ENCODE measurements around the gene TICAM1.
A peak's percentile ranks its signal among the peaks of the same experiment; 100 is the strongest.
"Not testable (repeated sequence)": the region's sequence is repeated elsewhere in the genome, so short reads cannot be mapped to it uniquely, and the experiment has no call there.

TICAM1 gene

DNA sequence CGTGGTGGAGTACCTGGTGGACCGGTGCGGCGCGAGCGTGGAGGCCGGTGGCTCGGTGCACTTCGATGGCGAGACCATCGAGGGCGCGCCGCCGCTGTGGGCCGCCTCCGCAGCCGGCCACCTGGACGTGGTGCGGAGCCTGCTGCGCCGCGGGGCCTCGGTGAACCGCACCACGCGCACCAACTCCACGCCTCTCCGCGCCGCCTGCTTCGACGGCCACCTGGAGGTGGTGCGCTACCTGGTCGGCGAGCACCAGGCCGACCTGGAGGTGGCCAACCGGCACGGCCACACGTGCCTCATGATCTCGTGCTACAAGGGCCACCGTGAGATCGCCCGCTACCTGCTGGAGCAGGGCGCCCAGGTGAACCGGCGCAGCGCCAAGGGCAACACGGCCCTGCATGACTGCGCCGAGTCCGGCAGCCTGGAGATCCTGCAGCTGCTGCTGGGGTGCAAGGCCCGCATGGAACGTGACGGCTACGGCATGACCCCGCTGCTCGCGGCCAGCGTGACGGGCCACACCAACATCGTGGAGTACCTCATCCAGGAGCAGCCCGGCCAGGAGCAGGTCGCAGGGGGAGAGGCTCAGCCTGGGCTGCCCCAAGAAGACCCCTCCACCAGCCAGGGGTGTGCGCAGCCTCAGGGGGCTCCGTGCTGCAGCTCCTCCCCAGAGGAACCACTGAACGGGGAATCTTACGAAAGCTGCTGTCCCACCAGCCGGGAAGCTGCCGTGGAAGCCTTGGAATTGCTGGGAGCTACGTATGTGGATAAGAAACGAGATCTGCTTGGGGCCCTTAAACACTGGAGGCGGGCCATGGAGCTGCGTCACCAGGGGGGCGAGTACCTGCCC lies 39.3 kb downstream of the TICAM1 start:
- Histone ChIP-seq H3K27ac (ENCODE audit: insufficient read depth, low read length, poor library complexity, severe bottlenecking) (peak overlapping the region; percentile 91), H3K36me3 (ENCODE audit: control insufficient read depth, insufficient read depth, low read length) (peaks cover 32% of the 10 kb centered on the region), H3K4me1 (ENCODE audit: control insufficient read depth, insufficient read depth, low read length, poor library complexity, severe bottlenecking) (peaks cover 11% of the 10 kb centered on the region), H3K4me3 (ENCODE audit: insufficient read depth, low read depth, low read length, poor library complexity, severe bottlenecking) (peak overlapping the region; percentile 90)
- H3K9me3 ChIP-seq (ENCODE audit: control insufficient read depth, low read length); H3K27me3 ChIP-seq (replicated peaks; ENCODE audit: control insufficient read depth, insufficient read depth, low read length, poor library complexity, severe bottlenecking); DNase-seq: not testable (repeated sequence)

DNA sequence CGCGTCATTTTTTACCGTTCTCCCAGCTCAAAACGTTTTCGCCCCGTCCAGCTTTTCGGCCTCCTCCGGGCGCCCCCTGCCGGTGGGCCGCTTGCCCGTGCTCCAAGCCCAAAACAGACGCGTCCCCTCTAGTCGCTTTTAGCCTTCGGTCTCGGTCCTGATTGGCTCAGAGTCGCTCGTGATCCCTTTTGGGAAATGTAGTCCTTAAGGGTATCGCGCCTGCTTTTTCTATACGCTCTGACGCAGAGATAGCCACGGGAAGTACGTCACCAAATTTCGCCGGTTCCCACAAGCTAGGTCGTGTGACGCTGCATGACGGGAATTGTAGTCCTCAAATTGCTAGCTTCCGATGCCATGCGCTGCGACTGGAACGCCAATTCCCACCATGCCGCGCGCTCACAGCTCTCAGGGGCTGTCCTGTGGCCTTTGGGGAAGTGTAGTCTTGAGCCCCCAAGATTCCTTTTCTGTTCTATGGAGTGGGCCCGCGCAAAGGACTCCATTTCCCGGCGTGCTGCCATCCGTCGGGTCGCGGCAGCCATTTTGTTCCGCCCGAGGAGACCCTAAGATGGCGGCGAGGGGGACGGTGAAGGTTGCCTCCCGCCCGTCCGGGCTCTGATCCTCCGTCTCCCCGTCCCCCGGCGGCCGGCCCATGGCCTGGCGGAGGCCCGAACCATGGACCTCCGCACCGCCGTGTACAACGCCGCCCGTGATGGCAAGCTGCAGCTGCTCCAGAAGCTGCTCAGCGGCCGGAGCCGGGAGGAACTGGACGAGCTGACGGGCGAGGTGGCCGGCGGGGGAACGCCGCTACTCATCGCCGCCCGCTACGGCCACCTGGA lies 40.1 kb downstream of the TICAM1 start, which contains the start of gene FEM1A:
Gene FEM1A, plus strand, starts transcription at position 552 of the 836 bp plus-strand sequence. Its CDS starts 121 bp downstream, at position 673.
- peak; percentile 98 to 99 (median 99) for DNase-seq
- Histone ChIP-seq H3K9me3 (ENCODE audit: control insufficient read depth, low read length) (no peaks in the 10 kb centered on the region), H3K27me3 (replicated peaks; ENCODE audit: control insufficient read depth, insufficient read depth, low read length, poor library complexity, severe bottlenecking) (no peaks in the 10 kb centered on the region), H3K36me3 (ENCODE audit: control insufficient read depth, insufficient read depth, low read length) (peaks cover 27% of the 10 kb centered on the region), H3K4me3 (ENCODE audit: insufficient read depth, low read depth, low read length, poor library complexity, severe bottlenecking) (peak within 1 kb of the TSS; percentile 90), H3K4me1 (ENCODE audit: control insufficient read depth, insufficient read depth, low read length, poor library complexity, severe bottlenecking) (peaks cover 11% of the 10 kb centered on the region), H3K27ac (ENCODE audit: insufficient read depth, low read length, poor library complexity, severe bottlenecking) (peak within 1 kb of the TSS; percentile 91)

DNA sequence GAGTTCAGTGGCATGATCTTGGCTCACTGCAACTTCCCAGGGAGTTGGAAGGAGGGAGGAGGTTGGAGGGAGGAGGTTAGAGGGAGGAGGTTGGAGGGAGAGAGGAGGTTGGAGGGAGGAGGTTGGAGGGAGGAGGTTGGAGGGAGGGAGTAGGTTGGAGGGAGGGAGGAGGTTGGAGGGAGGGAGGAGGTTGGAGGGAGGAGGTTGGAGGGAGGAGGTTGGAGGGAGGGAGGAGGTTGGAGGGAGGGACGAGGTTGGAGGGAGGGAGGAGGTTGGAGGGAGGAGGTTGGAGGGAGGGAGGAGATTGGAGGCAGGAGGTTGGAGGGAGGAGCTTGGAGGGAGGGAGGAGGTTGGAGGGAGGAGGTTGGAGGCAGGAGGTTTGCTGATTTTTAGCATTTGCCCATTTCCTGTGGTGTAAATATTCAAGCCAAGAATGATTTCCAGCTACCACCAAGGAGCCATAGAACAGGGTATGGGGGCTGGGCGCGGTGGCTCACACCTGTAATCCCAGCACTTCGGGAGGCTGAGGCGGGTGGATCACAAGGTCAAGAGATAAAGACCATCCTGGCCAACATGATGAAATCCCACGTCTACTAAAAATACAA lies 45.0 kb downstream of the TICAM1 start:
- not testable (repeated sequence) for H3K4me3 ChIP-seq (ENCODE audit: insufficient read depth, low read depth, low read length, poor library complexity, severe bottlenecking); DNase-seq; H3K4me1 ChIP-seq (ENCODE audit: control insufficient read depth, insufficient read depth, low read length, poor library complexity, severe bottlenecking); H3K27ac ChIP-seq (ENCODE audit: insufficient read depth, low read length, poor library complexity, severe bottlenecking); H3K9me3 ChIP-seq (ENCODE audit: control insufficient read depth, low read length); H3K27me3 ChIP-seq (replicated peaks; ENCODE audit: control insufficient read depth, insufficient read depth, low read length, poor library complexity, severe bottlenecking); H3K36me3 ChIP-seq (ENCODE audit: control insufficient read depth, insufficient read depth, low read length)

GRCh38 chr19:4781801-4782200 lies 49.7 kb downstream of the TICAM1 start:
- H3K27me3 ChIP-seq (replicated peaks; ENCODE audit: control insufficient read depth, insufficient read depth, low read length, poor library complexity, severe bottlenecking) = peaks cover 3% of the 10 kb centered on the region
- no peak overlapping the region for H3K27ac ChIP-seq (ENCODE audit: insufficient read depth, low read length, poor library complexity, severe bottlenecking)
- H3K36me3 ChIP-seq (ENCODE audit: control insufficient read depth, insufficient read depth, low read length) = no peaks in the 10 kb centered on the region
- no peak overlapping the region for H3K4me3 ChIP-seq (ENCODE audit: insufficient read depth, low read depth, low read length, poor library complexity, severe bottlenecking)
- H3K9me3 ChIP-seq (ENCODE audit: control insufficient read depth, low read length) = no peaks in the 10 kb centered on the region
- DNase-seq = no peak
- H3K4me1 ChIP-seq (ENCODE audit: control insufficient read depth, insufficient read depth, low read length, poor library complexity, severe bottlenecking) = no peaks in the 10 kb centered on the region

DNA sequence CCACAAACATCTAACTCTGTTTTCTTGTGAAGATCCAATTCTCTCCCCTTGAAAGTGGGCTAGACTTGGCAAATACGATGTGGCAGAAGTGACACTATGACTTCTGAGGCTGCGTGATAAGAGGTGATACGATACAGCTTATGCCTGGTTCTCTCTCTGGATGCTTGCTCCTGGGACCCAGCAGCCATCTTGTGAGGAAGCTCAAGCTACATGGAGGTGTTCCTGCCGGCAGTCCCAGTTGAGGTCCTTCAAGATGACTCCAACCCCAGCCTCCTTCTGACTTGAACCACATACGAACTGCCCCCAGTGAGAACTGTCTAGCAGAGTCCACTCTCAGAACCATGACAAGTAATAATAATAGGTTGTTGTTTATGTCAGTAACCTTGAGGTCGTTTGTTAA lies 50.7 kb downstream of the TICAM1 start:
- no peak for DNase-seq
- Histone ChIP-seq H3K4me1 (ENCODE audit: control insufficient read depth, insufficient read depth, low read length, poor library complexity, severe bottlenecking) (no peaks in the 10 kb centered on the region), H3K36me3 (ENCODE audit: control insufficient read depth, insufficient read depth, low read length) (no peaks in the 10 kb centered on the region), H3K9me3 (ENCODE audit: control insufficient read depth, low read length) (no peaks in the 10 kb centered on the region), H3K27ac (ENCODE audit: insufficient read depth, low read length, poor library complexity, severe bottlenecking) (no peak overlapping the region), H3K4me3 (ENCODE audit: insufficient read depth, low read depth, low read length, poor library complexity, severe bottlenecking) (no peak overlapping the region), H3K27me3 (replicated peaks; ENCODE audit: control insufficient read depth, insufficient read depth, low read length, poor library complexity, severe bottlenecking) (peaks cover 3% of the 10 kb centered on the region)

DNA sequence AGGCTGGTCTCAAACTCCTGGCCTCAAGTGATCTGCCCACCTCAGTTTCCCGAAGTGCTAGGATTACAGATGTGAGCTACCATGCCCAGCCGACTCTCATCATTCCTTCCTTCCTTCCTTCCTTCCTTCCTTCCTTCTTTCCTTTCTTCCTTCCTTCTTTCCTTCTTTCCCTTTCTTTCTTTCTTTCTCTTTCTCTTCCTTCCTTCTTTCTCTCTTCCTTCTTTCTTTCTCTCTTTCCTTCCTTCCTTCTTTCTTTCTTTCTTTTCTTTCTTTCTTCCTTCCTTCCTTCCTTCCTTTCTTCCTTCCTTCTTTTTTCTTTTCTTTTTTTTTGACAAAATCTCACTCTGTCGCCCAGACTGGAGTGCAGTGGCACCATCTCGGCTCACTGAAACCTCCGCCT lies 53.4 kb downstream of the TICAM1 start:
- not testable (repeated sequence) for H3K4me1 ChIP-seq (ENCODE audit: control insufficient read depth, insufficient read depth, low read length, poor library complexity, severe bottlenecking); H3K36me3 ChIP-seq (ENCODE audit: control insufficient read depth, insufficient read depth, low read length); DNase-seq; H3K4me3 ChIP-seq (ENCODE audit: insufficient read depth, low read depth, low read length, poor library complexity, severe bottlenecking); H3K27me3 ChIP-seq (replicated peaks; ENCODE audit: control insufficient read depth, insufficient read depth, low read length, poor library complexity, severe bottlenecking); H3K27ac ChIP-seq (ENCODE audit: insufficient read depth, low read length, poor library complexity, severe bottlenecking); H3K9me3 ChIP-seq (ENCODE audit: control insufficient read depth, low read length)

DNA sequence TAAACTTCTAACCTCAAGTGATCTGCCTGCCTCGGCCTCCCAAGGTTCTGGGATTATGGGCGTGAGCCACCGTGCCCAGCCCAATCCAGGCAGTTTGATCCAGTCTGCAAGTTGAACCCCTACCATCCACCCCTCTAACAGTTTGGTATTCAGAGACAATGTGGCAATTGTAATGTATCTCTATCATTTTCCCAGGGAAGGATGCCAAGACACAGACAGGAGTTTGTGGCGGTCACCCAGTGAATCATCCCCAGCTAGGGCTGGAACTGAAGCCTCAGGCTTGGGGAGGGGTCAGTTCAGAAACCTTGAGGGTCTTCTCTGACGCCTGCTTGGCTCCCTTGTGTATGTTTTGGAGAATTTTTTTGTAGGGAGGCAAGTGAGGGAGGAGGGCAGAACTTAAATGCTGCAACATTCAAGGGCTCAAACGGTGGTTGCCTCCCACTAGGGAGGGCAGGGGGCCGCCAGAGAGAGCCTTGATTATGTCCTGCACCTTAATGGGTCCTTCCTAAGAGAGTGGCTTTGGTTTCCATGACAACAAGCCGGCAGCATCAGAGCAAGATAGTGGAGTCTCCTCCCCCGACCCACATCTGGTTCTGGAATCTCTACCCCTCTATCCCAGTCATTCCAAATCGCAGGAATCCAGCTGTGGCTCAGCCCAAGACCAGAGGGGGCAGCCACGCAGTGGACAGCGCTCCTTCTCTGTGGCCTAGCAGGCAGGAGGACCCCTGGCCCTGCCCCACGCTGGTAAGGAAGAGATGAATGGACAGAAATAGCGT lies 54.9 kb downstream of the TICAM1 start:
- no peak for DNase-seq

GRCh38 chr19:4775627-4776152 lies 55.8 kb downstream of the TICAM1 start:
- no peaks in the 10 kb centered on the region for H3K4me1 ChIP-seq (ENCODE audit: control insufficient read depth, insufficient read depth, low read length, poor library complexity, severe bottlenecking)

More for the DNA sequence above, 54.9 kb downstream of the TICAM1 start:
- no peaks in the 10 kb centered on the region for H3K4me1 ChIP-seq (ENCODE audit: control insufficient read depth, insufficient read depth, low read length, poor library complexity, severe bottlenecking)
- H3K27ac ChIP-seq (ENCODE audit: insufficient read depth, low read length, poor library complexity, severe bottlenecking) = no peak overlapping the region
- H3K9me3 ChIP-seq (ENCODE audit: control insufficient read depth, low read length) = no peaks in the 10 kb centered on the region
- H3K36me3 ChIP-seq (ENCODE audit: control insufficient read depth, insufficient read depth, low read length) = no peaks in the 10 kb centered on the region
- H3K4me3 ChIP-seq (ENCODE audit: insufficient read depth, low read depth, low read length, poor library complexity, severe bottlenecking) = no peak overlapping the region
- peaks cover 3% of the 10 kb centered on the region for H3K27me3 ChIP-seq (replicated peaks; ENCODE audit: control insufficient read depth, insufficient read depth, low read length, poor library complexity, severe bottlenecking)

DNA sequence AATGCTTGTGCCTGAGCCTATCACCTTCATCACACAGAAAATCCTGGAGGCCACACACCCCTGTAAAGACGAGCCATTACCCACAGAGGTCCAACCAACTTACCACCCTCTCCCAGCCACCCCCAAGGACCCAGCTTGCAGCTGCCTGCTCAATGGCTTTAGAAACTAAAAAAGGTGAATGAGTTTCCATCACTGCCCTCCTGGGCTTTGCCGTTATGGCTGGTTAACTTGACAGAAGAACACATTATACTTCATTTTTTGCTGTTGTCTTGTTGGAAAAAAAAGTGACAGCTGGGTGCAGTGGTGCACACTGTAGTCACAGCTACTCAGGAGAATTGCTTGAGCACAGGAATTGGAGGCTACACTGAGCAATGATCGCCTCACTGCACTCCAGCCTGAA lies 57.4 kb downstream of the TICAM1 start:
- H3K9me3 ChIP-seq (ENCODE audit: control insufficient read depth, low read length) = no peaks in the 10 kb centered on the region
- no peak overlapping the region for H3K27ac ChIP-seq (ENCODE audit: insufficient read depth, low read length, poor library complexity, severe bottlenecking)
- no peaks in the 10 kb centered on the region for H3K4me1 ChIP-seq (ENCODE audit: control insufficient read depth, insufficient read depth, low read length, poor library complexity, severe bottlenecking)
- H3K4me3 ChIP-seq (ENCODE audit: insufficient read depth, low read depth, low read length, poor library complexity, severe bottlenecking) = no peak overlapping the region
- H3K27me3 ChIP-seq (replicated peaks; ENCODE audit: control insufficient read depth, insufficient read depth, low read length, poor library complexity, severe bottlenecking) = no peaks in the 10 kb centered on the region
- no peaks in the 10 kb centered on the region for H3K36me3 ChIP-seq (ENCODE audit: control insufficient read depth, insufficient read depth, low read length)
- no peak for DNase-seq

More at GRCh38 chr19:4775627-4776152, 55.8 kb downstream of the TICAM1 start:
- H3K4me3 ChIP-seq (ENCODE audit: insufficient read depth, low read depth, low read length, poor library complexity, severe bottlenecking) = no peak overlapping the region
- H3K36me3 ChIP-seq (ENCODE audit: control insufficient read depth, insufficient read depth, low read length) = no peaks in the 10 kb centered on the region
- H3K9me3 ChIP-seq (ENCODE audit: control insufficient read depth, low read length) = no peaks in the 10 kb centered on the region
- H3K27ac ChIP-seq (ENCODE audit: insufficient read depth, low read length, poor library complexity, severe bottlenecking) = no peak overlapping the region
- DNase-seq = no peak
- H3K27me3 ChIP-seq (replicated peaks; ENCODE audit: control insufficient read depth, insufficient read depth, low read length, poor library complexity, severe bottlenecking) = peaks cover 3% of the 10 kb centered on the region

Measured in effector memory CD4-positive, alpha-beta T cell (primary cell).